ENCODE data around the gene NEU3.

NEU3 gene

DNA sequence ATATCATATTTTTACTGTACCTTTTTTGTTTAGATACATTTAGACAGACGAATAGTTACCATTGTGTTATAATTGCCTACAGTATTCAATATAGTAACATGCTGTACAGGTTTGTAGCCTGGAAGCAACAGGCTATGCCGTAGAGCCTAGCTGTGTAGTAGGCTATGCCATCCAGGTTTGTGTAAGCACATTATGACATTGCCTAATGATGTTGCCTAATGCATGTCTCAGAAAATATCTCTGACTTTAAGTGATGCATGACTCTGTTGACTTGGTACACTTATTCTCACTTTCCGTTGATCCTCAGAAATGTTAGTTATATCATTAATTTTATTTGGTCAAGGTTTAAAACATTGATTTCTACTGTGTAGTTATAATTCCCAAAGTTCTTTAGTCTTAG lies 68.1 kb downstream of the NEU3 start:
- no peak for TF ChIP-seq GLIS3 (CRISPR knock-in tag; IDR thresholded peaks at IDR 0.05)
- no peak for TF ChIP-seq ARNTL (CRISPR knock-in tag; IDR thresholded peaks at IDR 0.05; ENCODE audit: borderline replicate concordance, low read depth)
- TF ChIP-seq OSR1 (CRISPR knock-in tag; IDR thresholded peaks at IDR 0.05), result no peak
- TF ChIP-seq ZC3H10 (CRISPR knock-in tag; IDR thresholded peaks at IDR 0.05), result no peak
- no peak for TF ChIP-seq ZNF8 (CRISPR knock-in tag; IDR thresholded peaks at IDR 0.05)
- TF ChIP-seq ISL1 (CRISPR knock-in tag; IDR thresholded peaks at IDR 0.05), result no peak
- no peak for TF ChIP-seq CSDC2 (CRISPR knock-in tag; IDR thresholded peaks at IDR 0.05)
- ATAC-seq, result no peak

GRCh38 chr11:75059299-75059698 lies 70.6 kb downstream of the NEU3 start:
- ATAC-seq, result no peak
- no peak for TF ChIP-seq ZFP3 (CRISPR knock-in tag; IDR thresholded peaks at IDR 0.05)
- no peak for TF ChIP-seq CREB5 (CRISPR knock-in tag; IDR thresholded peaks at IDR 0.05; ENCODE audit: low read depth)
- no peak for TF ChIP-seq GLIS3 (CRISPR knock-in tag; IDR thresholded peaks at IDR 0.05)
- no peak for TF ChIP-seq OSR1 (CRISPR knock-in tag; IDR thresholded peaks at IDR 0.05)
- TF ChIP-seq PPARA (CRISPR knock-in tag; IDR thresholded peaks at IDR 0.05; ENCODE audit: borderline replicate concordance), result no peak

DNA sequence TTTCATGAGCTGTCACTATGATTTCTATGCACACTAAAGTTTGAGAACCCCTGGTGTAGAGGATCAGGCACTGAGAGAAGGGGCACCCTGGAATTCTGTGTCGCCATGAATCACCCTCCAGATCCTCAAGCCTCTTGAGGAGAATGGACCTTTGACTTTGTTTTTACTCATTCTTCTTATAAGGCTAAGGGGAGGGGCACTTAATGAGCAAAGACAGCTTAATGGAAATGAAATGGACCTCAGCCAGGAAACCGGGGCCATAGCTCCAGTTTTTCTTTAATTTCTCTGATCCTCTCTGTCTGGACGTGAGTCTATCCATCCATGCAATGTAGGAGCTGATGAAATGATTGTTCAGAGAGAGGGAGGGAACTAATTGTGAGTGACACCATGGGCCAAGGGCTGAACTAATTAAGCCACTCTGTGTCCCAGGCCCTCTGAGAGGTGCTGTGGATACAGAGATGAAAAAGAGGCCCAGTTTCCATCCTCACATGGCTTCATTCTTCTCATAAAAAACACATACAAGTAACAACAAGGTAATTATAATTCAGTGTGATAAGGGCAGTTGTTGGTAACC lies 75.1 kb downstream of the NEU3 start:
- TF ChIP-seq PPARA (CRISPR knock-in tag; IDR thresholded peaks at IDR 0.05; ENCODE audit: borderline replicate concordance), result no peak
- TF ChIP-seq, protein P1, sequence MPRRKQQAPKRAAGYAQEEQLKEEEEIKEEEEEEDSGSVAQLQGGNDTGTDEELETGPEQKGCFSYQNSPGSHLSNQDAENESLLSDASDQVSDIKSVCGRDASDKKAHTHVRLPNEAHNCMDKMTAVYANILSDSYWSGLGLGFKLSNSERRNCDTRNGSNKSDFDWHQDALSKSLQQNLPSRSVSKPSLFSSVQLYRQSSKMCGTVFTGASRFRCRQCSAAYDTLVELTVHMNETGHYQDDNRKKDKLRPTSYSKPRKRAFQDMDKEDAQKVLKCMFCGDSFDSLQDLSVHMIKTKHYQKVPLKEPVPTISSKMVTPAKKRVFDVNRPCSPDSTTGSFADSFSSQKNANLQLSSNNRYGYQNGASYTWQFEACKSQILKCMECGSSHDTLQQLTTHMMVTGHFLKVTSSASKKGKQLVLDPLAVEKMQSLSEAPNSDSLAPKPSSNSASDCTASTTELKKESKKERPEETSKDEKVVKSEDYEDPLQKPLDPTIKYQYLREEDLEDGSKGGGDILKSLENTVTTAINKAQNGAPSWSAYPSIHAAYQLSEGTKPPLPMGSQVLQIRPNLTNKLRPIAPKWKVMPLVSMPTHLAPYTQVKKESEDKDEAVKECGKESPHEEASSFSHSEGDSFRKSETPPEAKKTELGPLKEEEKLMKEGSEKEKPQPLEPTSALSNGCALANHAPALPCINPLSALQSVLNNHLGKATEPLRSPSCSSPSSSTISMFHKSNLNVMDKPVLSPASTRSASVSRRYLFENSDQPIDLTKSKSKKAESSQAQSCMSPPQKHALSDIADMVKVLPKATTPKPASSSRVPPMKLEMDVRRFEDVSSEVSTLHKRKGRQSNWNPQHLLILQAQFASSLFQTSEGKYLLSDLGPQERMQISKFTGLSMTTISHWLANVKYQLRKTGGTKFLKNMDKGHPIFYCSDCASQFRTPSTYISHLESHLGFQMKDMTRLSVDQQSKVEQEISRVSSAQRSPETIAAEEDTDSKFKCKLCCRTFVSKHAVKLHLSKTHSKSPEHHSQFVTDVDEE (CRISPR knock-in tag; IDR thresholded peaks at IDR 0.05), result no peak
- no peak for TF ChIP-seq RARB (CRISPR knock-in tag; IDR thresholded peaks at IDR 0.05)
- TF ChIP-seq CSDC2 (CRISPR knock-in tag; IDR thresholded peaks at IDR 0.05), result no peak
- TF ChIP-seq BACH2 (CRISPR knock-in tag; IDR thresholded peaks at IDR 0.05; ENCODE audit: borderline replicate concordance), result no peak
- no peak for TF ChIP-seq PATZ1 (CRISPR knock-in tag; IDR thresholded peaks at IDR 0.05; ENCODE audit: borderline replicate concordance)
- no peak for TF ChIP-seq ARNTL (CRISPR knock-in tag; IDR thresholded peaks at IDR 0.05; ENCODE audit: borderline replicate concordance, low read depth)
- TF ChIP-seq SNAI2 (CRISPR knock-in tag; IDR thresholded peaks at IDR 0.05), result no peak
- TF ChIP-seq TCF4 (CRISPR knock-in tag; IDR thresholded peaks at IDR 0.05; ENCODE audit: borderline replicate concordance), result no peak
- TF ChIP-seq ZNF8 (CRISPR knock-in tag; IDR thresholded peaks at IDR 0.05), result no peak
- no peak for TF ChIP-seq ISL1 (CRISPR knock-in tag; IDR thresholded peaks at IDR 0.05)
- no peak for TF ChIP-seq ZFP3 (CRISPR knock-in tag; IDR thresholded peaks at IDR 0.05)
- no peak for TF ChIP-seq ZFP30 (CRISPR knock-in tag; IDR thresholded peaks at IDR 0.05)
- ATAC-seq, result no peak

DNA sequence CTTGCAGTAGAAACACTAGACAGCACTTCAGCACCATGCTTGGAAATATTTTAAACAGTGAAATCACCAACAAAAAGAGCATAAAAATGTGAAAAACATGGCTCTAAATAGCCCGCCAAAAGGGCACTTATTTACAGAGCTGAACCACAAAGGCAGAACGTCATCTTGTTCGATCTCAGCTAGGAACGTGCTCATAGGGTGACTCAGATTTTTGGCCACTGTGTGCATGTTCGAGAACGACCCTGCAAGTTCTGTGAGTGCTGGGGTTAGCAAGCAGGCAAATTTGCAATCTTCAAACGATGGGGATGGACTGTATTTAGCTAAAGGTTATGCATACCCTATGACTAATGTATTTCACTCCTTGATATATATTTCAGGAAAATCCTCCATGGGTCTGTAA lies 77.3 kb downstream of the NEU3 start:
- TF ChIP-seq, protein P1 (CRISPR knock-in tag; IDR thresholded peaks at IDR 0.05), result no peak
- TF ChIP-seq TOX (CRISPR knock-in tag; IDR thresholded peaks at IDR 0.05; ENCODE audit: borderline replicate concordance), result no peak
- no peak for TF ChIP-seq ZNF565 (CRISPR knock-in tag; conservative IDR thresholded peaks at IDR 0.05; ENCODE audit: low read depth)
- TF ChIP-seq ZFP3 (CRISPR knock-in tag; IDR thresholded peaks at IDR 0.05), result no peak
- TF ChIP-seq ZNF8 (CRISPR knock-in tag; IDR thresholded peaks at IDR 0.05), result no peak
- TF ChIP-seq PPARA (CRISPR knock-in tag; IDR thresholded peaks at IDR 0.05; ENCODE audit: borderline replicate concordance), result no peak
- no peak for TF ChIP-seq TCF4 (CRISPR knock-in tag; IDR thresholded peaks at IDR 0.05; ENCODE audit: borderline replicate concordance)
- no peak for TF ChIP-seq ZC3H10 (CRISPR knock-in tag; IDR thresholded peaks at IDR 0.05)
- TF ChIP-seq PATZ1 (CRISPR knock-in tag; IDR thresholded peaks at IDR 0.05; ENCODE audit: borderline replicate concordance), result no peak
- ATAC-seq, result no peak

Measured in SK-N-SH treated with all-trans-retinoic acid at 6 μM for 48 hours (cell line).